ENCODE measurements around the gene USB1. TPM values are rescaled to one million over a fixed set of nuclear protein-coding genes. Genes with fewer than 3 reads are reported as not detected.

Gene USB1
- total RNA-seq, 1 donor from 2014 or later: 44.2 TPM

DNA sequence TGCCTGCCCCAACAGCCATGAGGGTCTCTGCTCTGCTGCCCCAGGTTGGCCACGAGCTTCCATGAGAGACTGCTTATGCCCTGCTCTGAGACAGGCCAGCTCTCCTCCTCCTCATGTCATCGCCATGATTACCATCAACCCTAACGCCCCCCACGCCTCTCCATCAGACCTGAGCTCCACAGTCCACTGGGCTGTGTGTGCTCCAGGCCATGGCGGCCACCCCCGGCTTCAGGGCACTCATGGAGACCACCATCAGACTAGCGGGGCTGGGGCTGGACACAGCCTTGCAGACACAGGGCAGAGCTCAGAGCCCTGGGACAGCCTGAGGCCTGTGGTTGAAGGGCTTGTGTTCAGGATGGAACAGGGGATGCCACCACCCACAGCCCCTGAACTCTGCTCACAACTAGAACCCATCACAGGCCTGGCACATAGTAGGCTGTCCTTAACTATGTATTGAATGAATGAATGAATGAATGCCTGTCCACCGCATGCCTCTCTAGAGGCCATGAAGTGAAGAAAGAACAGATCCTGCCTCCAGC is 44.9 kb upstream of the USB1 start:
- no peak for DNase-seq (ENCODE audit: extremely low spot score in 2 of 2)
- no peaks in the 10 kb centered on the region for H3K9me3 ChIP-seq
- H3K27me3 ChIP-seq: no peaks in the 10 kb centered on the region
- no peak for TF ChIP-seq POLR2A (IDR thresholded peaks at IDR 0.05)
- TF ChIP-seq, protein P1, sequence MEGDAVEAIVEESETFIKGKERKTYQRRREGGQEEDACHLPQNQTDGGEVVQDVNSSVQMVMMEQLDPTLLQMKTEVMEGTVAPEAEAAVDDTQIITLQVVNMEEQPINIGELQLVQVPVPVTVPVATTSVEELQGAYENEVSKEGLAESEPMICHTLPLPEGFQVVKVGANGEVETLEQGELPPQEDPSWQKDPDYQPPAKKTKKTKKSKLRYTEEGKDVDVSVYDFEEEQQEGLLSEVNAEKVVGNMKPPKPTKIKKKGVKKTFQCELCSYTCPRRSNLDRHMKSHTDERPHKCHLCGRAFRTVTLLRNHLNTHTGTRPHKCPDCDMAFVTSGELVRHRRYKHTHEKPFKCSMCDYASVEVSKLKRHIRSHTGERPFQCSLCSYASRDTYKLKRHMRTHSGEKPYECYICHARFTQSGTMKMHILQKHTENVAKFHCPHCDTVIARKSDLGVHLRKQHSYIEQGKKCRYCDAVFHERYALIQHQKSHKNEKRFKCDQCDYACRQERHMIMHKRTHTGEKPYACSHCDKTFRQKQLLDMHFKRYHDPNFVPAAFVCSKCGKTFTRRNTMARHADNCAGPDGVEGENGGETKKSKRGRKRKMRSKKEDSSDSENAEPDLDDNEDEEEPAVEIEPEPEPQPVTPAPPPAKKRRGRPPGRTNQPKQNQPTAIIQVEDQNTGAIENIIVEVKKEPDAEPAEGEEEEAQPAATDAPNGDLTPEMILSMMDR (IDR thresholded peaks at IDR 0.05): no peak
- TF ChIP-seq POLR2AphosphoS5 (IDR thresholded peaks at IDR 0.05; ENCODE audit: insufficient read depth in 1 of 2, low read depth in 1 of 2): no peak
- no peak overlapping the region for H3K4me3 ChIP-seq
- no peaks in the 10 kb centered on the region for H3K4me1 ChIP-seq
- intact Hi-C loops (cut with DNase I): no loop called here
- no peak overlapping the region for H3K27ac ChIP-seq
- H3K36me3 ChIP-seq: no peaks in the 10 kb centered on the region

DNA sequence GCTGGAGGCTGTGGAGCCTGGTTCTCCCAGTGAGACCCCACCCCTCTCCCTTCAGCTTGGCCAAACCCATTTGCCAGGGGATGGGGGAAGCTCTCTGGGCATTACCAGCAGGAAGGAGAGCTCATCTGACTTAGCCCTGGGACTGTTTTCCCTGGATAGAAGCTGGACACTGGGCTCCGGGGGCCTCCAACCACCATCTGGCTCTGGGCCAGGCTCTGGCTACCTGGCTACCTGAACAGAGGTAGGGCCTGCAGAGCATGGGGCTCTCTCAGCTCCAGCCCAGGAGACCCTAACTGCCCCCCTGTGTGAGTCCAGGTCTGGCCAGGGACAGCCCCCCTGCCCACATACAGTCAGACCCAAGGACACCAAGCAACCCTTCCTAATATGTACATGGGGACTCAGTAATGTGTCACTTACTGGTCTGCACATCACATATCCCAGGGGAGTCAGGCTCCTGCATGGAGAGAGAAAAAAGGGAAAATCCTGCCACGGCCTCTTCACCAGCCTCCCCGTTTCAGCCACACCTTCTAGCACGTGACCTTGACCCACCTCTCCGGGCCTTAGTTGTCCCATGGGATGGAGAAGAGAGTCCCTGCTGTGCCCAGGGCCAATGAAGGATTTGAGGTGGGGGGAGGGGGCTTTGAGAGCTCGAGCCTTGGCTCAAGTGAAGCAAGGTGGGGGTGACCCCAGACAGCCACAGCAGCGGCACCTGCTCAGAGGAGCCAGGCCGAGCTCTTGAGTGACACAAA is 44.1 kb upstream of the USB1 start:
- Histone ChIP-seq H3K4me3 (no peak overlapping the region), H3K27ac (no peak overlapping the region), H3K9me3 (no peaks in the 10 kb centered on the region), H3K36me3 (no peaks in the 10 kb centered on the region), H3K4me1 (no peaks in the 10 kb centered on the region), H3K27me3 (no peaks in the 10 kb centered on the region)
- TF ChIP-seq POLR2A (IDR thresholded peaks at IDR 0.05): no peak
- no peak for TF ChIP-seq POLR2AphosphoS5 (IDR thresholded peaks at IDR 0.05; ENCODE audit: insufficient read depth in 1 of 2, low read depth in 1 of 2)
- TF ChIP-seq, protein P1 (IDR thresholded peaks at IDR 0.05): no peak
- DNase-seq (ENCODE audit: extremely low spot score in 2 of 2): no peak
- intact Hi-C loops (cut with DNase I): no loop called here

DNA sequence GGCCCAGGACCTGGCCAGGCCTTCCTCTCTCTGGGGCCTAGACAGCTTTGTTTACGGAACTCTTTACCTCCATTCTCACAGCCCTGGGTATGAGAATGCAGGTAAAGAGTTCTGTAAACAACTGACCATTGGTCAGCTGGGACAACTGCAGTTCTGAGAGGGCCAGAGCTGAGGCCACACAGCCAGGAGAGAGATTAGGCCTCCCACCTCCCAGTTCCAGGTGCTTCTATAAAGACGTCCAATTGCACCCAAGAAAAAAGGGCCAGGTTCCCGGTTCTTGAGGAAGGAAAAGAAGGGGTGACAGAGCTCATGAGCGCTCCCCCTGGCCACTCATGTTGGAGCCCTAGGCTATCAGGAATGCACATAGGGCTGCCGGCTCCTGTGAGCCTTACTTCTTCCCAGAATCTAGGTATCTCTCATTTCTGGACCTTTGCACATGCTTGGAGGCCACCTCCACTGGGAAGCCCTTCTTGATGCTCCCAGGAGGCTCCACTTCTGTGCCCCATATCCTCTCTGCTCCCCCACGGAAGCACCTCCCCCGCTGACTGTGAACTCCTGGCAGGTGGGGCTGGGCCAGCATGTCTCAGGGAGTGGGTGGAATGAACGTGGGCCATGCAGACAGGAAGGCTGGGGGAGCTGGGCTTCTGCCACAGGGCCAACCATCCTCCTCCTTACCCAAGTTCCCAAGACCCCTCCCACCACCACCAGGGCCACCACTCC is 43.4 kb upstream of the USB1 start:
- TF ChIP-seq POLR2A (IDR thresholded peaks at IDR 0.05): no peak
- TF ChIP-seq POLR2AphosphoS5 (IDR thresholded peaks at IDR 0.05; ENCODE audit: insufficient read depth in 1 of 2, low read depth in 1 of 2): no peak
- TF ChIP-seq, protein P1 (IDR thresholded peaks at IDR 0.05): no peak
- no peak overlapping the region for H3K27ac ChIP-seq
- H3K27me3 ChIP-seq: no peaks in the 10 kb centered on the region
- no peak overlapping the region for H3K4me3 ChIP-seq
- no peaks in the 10 kb centered on the region for H3K9me3 ChIP-seq
- intact Hi-C loops (cut with DNase I): no loop called here
- no peak for DNase-seq (ENCODE audit: extremely low spot score in 2 of 2)
- no peaks in the 10 kb centered on the region for H3K36me3 ChIP-seq
- no peaks in the 10 kb centered on the region for H3K4me1 ChIP-seq

DNA sequence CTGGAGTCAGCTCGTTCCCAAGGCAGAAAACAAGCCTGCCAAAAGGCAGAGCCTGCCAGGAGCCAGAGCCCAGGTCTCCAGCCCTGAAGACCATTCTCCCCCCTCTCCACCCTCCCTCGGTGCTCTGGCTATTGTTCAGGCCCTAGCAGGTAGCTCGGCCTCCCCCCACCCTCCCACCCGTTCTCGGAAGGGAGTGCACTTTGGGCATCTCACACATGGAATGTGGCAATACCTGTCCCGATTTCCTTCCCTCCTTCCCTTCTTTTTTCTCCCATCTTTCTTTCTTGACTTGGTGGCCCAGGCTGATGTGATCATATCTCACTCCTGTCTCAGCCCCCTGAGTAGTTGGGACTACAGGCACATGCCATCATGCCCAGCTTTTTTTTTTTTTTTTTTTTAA is 42.7 kb upstream of the USB1 start:
- H3K36me3 ChIP-seq: no peaks in the 10 kb centered on the region
- no peaks in the 10 kb centered on the region for H3K27me3 ChIP-seq
- H3K27ac ChIP-seq: no peak overlapping the region
- no peaks in the 10 kb centered on the region for H3K9me3 ChIP-seq
- no peaks in the 10 kb centered on the region for H3K4me1 ChIP-seq
- TF ChIP-seq POLR2AphosphoS5 (IDR thresholded peaks at IDR 0.05; ENCODE audit: insufficient read depth in 1 of 2, low read depth in 1 of 2) (no peak), POLR2A (IDR thresholded peaks at IDR 0.05) (no peak)
- TF ChIP-seq, protein P1 (IDR thresholded peaks at IDR 0.05): no peak
- intact Hi-C loops (cut with DNase I): no loop called here
- no peak for DNase-seq (ENCODE audit: extremely low spot score in 2 of 2)
- H3K4me3 ChIP-seq: no peak overlapping the region

- no peaks in the 10 kb centered on the region for H3K9me3 ChIP-seq
- no peaks in the 10 kb centered on the region for H3K27me3 ChIP-seq
- intact Hi-C loops (cut with DNase I): no loop called here
- no peaks in the 10 kb centered on the region for H3K4me1 ChIP-seq
- no peak overlapping the region for H3K27ac ChIP-seq
- no peaks in the 10 kb centered on the region for H3K36me3 ChIP-seq
- TF ChIP-seq POLR2A (IDR thresholded peaks at IDR 0.05) (no peak), POLR2AphosphoS5 (IDR thresholded peaks at IDR 0.05; ENCODE audit: insufficient read depth in 1 of 2, low read depth in 1 of 2) (no peak)
- TF ChIP-seq, protein P1 (IDR thresholded peaks at IDR 0.05): no peak
- DNase-seq (ENCODE audit: extremely low spot score in 2 of 2): no peak
- no peak overlapping the region for H3K4me3 ChIP-seq
Observed at GRCh38 chr16:57959121-57959520, 42.1 kb upstream of the USB1 start.

Data from vagina (tissue), 2 donors.